Fibroblast of lung (primary cell): Measurements from ENCODE around the gene BTAF1. TPM values are rescaled to one million over a fixed set of nuclear protein-coding genes. Genes with fewer than 3 reads are reported as not detected.

Experiments used
- DNase-seq, 2 donors: peaks; one replicate each; pipeline versions ENCODE4 v3.0.0 to v3.0.0-alpha.2; 2010; ENCODE audit warnings: low read depth in 2 of 2
- H2AFZ ChIP-seq: 2 replicates; pipeline ENCODE4 v1.5.1; 2012; ENCODE audit warnings: low read length, control low read depth, inconsistent platforms
- H3K27ac ChIP-seq: 2 replicates; pipeline ENCODE4 v1.5.1; 2011; ENCODE audit warnings: low read length, control low read depth; ENCODE audit not compliant: insufficient read depth
- H3K27me3 ChIP-seq: 2 replicates; pipeline ENCODE4 v1.5.1; 2011; ENCODE audit warnings: mild to moderate bottlenecking, low read length; ENCODE audit not compliant: control insufficient read depth, insufficient read depth
- H3K36me3 ChIP-seq: 2 replicates; pipeline ENCODE4 v1.5.1; 2011; ENCODE audit warnings: low read length; ENCODE audit not compliant: control insufficient read depth, insufficient read depth
- H3K4me1 ChIP-seq: 2 replicates; pipeline ENCODE4 v1.5.1; 2011; ENCODE audit warnings: low read length; ENCODE audit not compliant: control insufficient read depth, insufficient read depth; ENCODE audit errors: extremely low read depth
- H3K4me2 ChIP-seq: 2 replicates; pipeline ENCODE4 v1.5.1; 2011; ENCODE audit warnings: low read length, control low read depth; ENCODE audit not compliant: insufficient read depth; ENCODE audit errors: extremely low read depth
- H3K4me3 ChIP-seq, 4 experiments: fragments of 200-600 bp in 1 of 4; sonication (generic) in 1 of 4; replicated peaks in 1 of 4; 2 replicates each; pipeline ENCODE4 v1.5.1; 2011 to 2016; ENCODE audit warnings: low read length in 4 of 4, low read depth in 3 of 4, mild to moderate bottlenecking in 3 of 4, control low read depth in 2 of 4, inconsistent platforms in 1 of 4, mixed read lengths in 1 of 4; ENCODE audit not compliant: insufficient read depth in 1 of 4; ENCODE audit errors: control extremely low read depth in 1 of 4
- H3K79me2 ChIP-seq: 2 replicates; pipeline ENCODE4 v1.5.1; 2012; ENCODE audit warnings: mild to moderate bottlenecking, low read length, inconsistent platforms; ENCODE audit not compliant: control insufficient read depth, insufficient read depth
- H3K9ac ChIP-seq: 2 replicates; pipeline ENCODE4 v1.5.1; 2011; ENCODE audit warnings: mild to moderate bottlenecking, low read length, control low read depth; ENCODE audit not compliant: insufficient read depth
- H3K9me3 ChIP-seq: 2 replicates; pipeline ENCODE4 v1.5.1; 2012; ENCODE audit warnings: low read depth, low read length; ENCODE audit not compliant: control insufficient read depth, insufficient read depth
- H4K20me1 ChIP-seq: 2 replicates; pipeline ENCODE4 v1.5.1; 2011; ENCODE audit warnings: low read length; ENCODE audit not compliant: control insufficient read depth, insufficient read depth; ENCODE audit errors: extremely low read depth
- EZH2 ChIP-seq: IDR thresholded peaks from 2 replicates; pipeline ENCODE4 v1.5.1; 2012; ENCODE audit warnings: low read length, control low read depth, mild to moderate bottlenecking; ENCODE audit errors: missing control alignments
- polyA plus RNA-seq, 2 donors: library from polyadenylated mRNA; depleted of rRNA in 1 of 2; stranded (reverse) in 1 of 2; unstranded in 1 of 2; fragments of >200 nt; gene quantifications; 2 replicates each; pipeline ENCODE4 v1.2.1, GENCODE V29; 2011 to 2012; ENCODE audit warnings: missing spikeins in 1 of 2
- total RNA-seq: library from RNA; depleted of rRNA; stranded (reverse); fragments of >200 nt; gene quantifications from 2 replicates; pipeline ENCODE4 v1.2.1, GENCODE V29; 2014
- TF ChIP-seq, protein P1 (sequence below), 2 donors: IDR thresholded peaks in 1 of 2; conservative IDR thresholded peaks in 1 of 2; 1 replicate in 1 of 2; 2 replicates in 1 of 2; pipeline ENCODE4 v1.5.1; 2011 to 2012; ENCODE audit warnings: low read length in 2 of 2, control low read depth in 1 of 2, inconsistent platforms in 1 of 2, low read depth in 1 of 2, mild to moderate bottlenecking in 1 of 2

Gene BTAF1
- total and polyA plus RNA-seq, 2 donors (not counting 1 experiment from before 2014, with no cell fraction given): 27.4 to 39.8 TPM

DNA sequence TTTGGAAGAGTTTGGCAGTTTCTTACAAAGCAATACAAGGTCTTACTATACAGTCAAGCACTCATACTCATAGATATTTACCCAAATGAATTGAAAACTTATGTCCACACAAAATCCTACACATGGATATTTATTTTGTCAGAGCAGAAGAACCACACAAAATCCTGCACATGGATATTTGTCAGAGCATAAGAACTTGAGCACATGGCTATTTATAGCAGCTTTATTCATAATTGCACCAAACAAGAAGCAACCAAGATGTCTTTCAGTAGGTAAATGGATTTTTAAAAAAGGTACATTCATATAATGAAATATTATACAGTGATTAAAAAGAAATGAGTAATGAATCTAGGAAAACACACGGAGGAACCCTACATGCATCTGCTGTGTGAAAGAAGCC lies 115.4 kb downstream of the BTAF1 start:
- Histone ChIP-seq H3K27ac (no peak overlapping the region), H3K4me2 (no peak overlapping the region), H3K9me3 (no peaks in the 10 kb centered on the region), H2AFZ (no peak overlapping the region), H3K79me2 (no peaks in the 10 kb centered on the region), H3K4me3 (no peak overlapping the region), H3K4me1 (no peaks in the 10 kb centered on the region), H3K36me3 (no peaks in the 10 kb centered on the region), H3K27me3 (no peaks in the 10 kb centered on the region), H3K9ac (no peak overlapping the region), H4K20me1 (no peaks in the 10 kb centered on the region)
- no peak for DNase-seq
- TF ChIP-seq EZH2: no peak
- TF ChIP-seq, protein P1, sequence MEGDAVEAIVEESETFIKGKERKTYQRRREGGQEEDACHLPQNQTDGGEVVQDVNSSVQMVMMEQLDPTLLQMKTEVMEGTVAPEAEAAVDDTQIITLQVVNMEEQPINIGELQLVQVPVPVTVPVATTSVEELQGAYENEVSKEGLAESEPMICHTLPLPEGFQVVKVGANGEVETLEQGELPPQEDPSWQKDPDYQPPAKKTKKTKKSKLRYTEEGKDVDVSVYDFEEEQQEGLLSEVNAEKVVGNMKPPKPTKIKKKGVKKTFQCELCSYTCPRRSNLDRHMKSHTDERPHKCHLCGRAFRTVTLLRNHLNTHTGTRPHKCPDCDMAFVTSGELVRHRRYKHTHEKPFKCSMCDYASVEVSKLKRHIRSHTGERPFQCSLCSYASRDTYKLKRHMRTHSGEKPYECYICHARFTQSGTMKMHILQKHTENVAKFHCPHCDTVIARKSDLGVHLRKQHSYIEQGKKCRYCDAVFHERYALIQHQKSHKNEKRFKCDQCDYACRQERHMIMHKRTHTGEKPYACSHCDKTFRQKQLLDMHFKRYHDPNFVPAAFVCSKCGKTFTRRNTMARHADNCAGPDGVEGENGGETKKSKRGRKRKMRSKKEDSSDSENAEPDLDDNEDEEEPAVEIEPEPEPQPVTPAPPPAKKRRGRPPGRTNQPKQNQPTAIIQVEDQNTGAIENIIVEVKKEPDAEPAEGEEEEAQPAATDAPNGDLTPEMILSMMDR (conservative IDR thresholded peaks at IDR 0.05 in 1 of 2, IDR thresholded peaks at IDR 0.05 in 1 of 2; ENCODE audit: low read depth in 1 of 2, low read length in 2 of 2): no peak

DNA sequence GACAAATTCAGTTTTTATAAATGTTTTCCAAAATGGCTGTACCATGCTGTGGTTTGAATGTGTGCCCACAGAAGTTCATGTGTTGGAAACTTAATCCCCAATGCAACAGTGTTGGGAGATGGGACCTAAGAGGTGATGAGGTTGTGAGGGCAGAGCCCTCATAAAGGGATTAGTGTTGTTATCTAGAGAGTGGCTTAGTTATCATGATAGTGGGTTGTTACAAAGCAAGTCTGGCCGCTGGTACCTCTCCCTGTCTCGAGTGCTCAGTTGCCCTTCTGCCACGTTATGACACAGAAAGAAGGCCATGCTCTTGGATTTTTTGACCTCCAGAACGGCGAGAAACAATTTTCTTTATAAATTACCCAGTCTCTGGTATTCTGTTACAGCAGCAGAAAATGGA lies 119.0 kb downstream of the BTAF1 start:
- Histone ChIP-seq H2AFZ (no peak overlapping the region), H3K79me2 (no peaks in the 10 kb centered on the region)
- TF ChIP-seq, protein P1 (conservative IDR thresholded peaks at IDR 0.05 in 1 of 2, IDR thresholded peaks at IDR 0.05 in 1 of 2; ENCODE audit: low read depth in 1 of 2, low read length in 2 of 2): no peak
- TF ChIP-seq EZH2: no peak

DNA sequence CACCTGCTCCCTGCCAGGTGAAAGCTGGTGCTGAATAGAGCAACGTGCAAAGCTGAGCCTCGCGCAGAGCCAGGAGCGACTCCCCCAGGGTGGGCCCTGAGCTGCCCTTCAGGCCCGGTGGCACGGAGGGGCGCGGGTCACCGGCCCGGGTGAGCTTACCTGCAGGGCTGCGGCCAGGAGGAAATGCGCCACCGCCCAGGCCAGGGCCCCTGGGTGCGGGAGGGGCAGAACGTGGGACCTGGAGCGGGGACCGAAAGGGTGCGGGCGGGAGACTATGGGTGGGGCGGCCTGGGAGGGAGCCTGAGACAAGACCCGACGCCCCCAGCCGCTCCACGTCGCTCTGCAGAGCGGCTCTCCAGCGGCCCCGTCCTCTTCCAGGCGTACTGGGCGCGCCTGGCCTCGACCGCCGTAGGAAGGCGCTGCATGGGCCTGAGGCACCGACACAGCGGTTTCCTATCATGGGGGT lies 122.1 kb downstream of the BTAF1 start:
- Histone ChIP-seq H3K4me2 (no peak overlapping the region), H3K27me3 (no peaks in the 10 kb centered on the region), H3K9me3 (no peaks in the 10 kb centered on the region), H3K36me3 (no peaks in the 10 kb centered on the region), H3K79me2 (no peaks in the 10 kb centered on the region), H2AFZ (no peak overlapping the region), H4K20me1 (no peaks in the 10 kb centered on the region), H3K4me3 (no peak overlapping the region), H3K27ac (no peak overlapping the region), H3K9ac (no peak overlapping the region), H3K4me1 (no peaks in the 10 kb centered on the region)
- no peak for DNase-seq
- no peak for TF ChIP-seq EZH2
- TF ChIP-seq, protein P1 (conservative IDR thresholded peaks at IDR 0.05 in 1 of 2, IDR thresholded peaks at IDR 0.05 in 1 of 2; ENCODE audit: low read depth in 1 of 2, low read length in 2 of 2): no peak

More for the DNA sequence above, 119.0 kb downstream of the BTAF1 start:
- H3K9me3 ChIP-seq: no peaks in the 10 kb centered on the region
- H3K4me2 ChIP-seq: no peak overlapping the region
- H3K9ac ChIP-seq: no peak overlapping the region
- no peaks in the 10 kb centered on the region for H4K20me1 ChIP-seq
- no peak overlapping the region for H3K4me3 ChIP-seq
- DNase-seq: no peak
- H3K36me3 ChIP-seq: no peaks in the 10 kb centered on the region
- H3K27me3 ChIP-seq: no peaks in the 10 kb centered on the region
- H3K4me1 ChIP-seq: no peaks in the 10 kb centered on the region
- H3K27ac ChIP-seq: no peak overlapping the region
